Raji (cell line): ENCODE measurements around the gene WDR7.

Experiments
- POLR2A ChIP-seq: IDR thresholded peaks from 2 replicates; pipeline ENCODE4 v1.6.1; 2011; ENCODE audit warnings: low read depth, low read length, control low read depth; ENCODE audit not compliant: insufficient read depth

The WDR7 gene

GRCh38 chr18:56739731-56740130 lies 88.6 kb downstream of the WDR7 start:
- no peak for TF ChIP-seq POLR2A

DNA sequence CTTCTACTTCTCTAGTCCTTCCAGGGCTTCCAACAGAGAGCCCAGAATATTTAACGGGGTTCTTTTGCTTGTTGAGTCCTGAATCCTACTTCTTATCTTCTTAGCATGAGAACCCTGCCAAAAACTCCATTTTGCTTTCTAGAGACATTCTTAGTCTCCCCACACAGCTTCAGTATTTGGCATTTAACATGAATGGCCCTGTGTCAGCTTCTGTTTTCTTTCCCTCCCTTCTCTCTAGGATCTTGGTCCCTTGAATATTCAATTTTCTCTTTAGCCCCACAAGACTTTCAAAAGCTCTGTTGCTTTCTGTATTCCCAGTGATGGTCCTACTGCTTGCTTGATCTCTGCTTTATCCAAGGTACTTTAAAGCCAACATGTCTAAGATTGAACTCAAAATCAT lies 89.5 kb downstream of the WDR7 start:
- no peak for TF ChIP-seq POLR2A

- no peak for TF ChIP-seq POLR2A
Measured at GRCh38 chr18:56741685-56742084, 90.5 kb downstream of the WDR7 start.

DNA sequence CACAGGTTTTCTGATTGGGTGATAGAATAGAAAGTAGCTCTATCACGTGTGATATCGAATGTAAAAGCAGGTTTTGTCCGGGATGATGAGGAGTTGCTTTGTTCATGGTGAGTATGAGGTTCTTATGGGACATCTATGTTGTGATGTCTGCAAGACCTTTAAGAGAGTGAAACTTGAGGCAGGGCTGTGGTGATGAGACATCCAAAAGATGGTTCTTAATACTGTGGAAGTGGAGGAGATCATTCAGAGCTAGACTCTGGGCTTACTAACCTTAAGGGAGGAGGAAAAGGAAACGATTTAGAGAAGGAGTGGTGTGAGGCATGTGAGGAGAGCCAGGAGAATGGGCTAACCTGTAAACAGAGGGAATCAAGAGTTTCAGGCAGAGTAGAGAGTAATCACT lies 92.0 kb downstream of the WDR7 start:
- no peak for TF ChIP-seq POLR2A

DNA sequence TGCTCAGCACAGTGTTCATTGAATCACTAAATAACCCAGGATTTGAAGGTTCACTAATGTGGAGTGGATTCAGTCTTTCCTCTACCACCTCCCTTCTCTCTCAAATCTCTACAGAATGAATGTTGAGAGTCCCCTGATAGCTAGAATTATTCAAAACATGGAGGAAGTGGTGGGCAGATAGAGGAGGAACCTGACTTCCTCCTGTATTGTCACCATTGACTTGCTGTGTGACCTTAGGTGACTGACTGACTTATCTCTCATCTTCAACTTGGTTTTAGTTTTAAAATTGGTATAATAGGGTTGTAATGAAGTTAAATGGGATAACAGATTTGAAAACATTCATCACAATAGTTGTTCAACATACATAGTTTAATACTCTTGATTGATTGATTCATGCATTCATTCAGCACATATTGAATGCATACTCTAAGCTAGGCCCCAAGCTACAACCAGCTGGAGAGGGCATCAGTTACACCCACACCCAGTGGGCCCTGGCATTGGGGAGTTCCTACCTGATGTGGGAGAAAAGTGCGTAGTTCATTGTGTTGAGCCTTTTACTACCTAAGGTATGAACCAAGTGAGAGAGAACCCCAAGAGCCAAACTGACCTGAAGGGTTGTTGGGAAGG lies 96.0 kb downstream of the WDR7 start:
- TF ChIP-seq POLR2A = no peak

GRCh38 chr18:56747857-56748256 lies 96.7 kb downstream of the WDR7 start:
- TF ChIP-seq POLR2A = no peak

DNA sequence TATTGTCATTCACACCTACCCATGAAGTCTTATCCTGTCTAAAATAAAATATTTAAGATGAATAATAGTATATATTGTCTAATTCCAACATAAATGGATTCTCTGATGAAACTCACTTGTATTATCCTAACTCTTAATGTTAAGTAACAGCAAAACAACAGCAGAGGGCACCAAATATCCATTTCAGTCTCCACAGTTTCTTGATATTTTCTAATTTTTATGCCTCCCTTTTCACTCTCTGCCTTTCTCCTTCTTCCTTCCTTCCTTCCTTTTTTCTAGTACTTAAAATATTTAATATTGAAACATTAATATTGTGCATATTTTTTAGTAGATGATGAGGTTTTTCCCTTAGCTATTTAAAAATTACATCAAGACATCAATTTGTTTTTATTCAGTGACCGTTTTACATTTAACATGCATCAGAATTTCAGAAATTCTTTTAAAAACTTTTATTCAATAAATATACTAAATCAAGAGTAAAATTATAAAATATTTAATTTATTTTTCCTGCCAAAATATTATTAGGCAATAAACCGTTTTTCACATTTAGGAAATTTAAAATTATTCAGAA lies 97.6 kb downstream of the WDR7 start:
- TF ChIP-seq POLR2A = no peak

GRCh38 chr18:56756966-56757365 lies 105.8 kb downstream of the WDR7 start:
- TF ChIP-seq POLR2A = no peak

GRCh38 chr18:56770097-56770496 lies 118.9 kb downstream of the WDR7 start:
- TF ChIP-seq POLR2A = no peak

- TF ChIP-seq POLR2A = no peak
Measured at GRCh38 chr18:56770873-56771272, 119.7 kb downstream of the WDR7 start.

DNA sequence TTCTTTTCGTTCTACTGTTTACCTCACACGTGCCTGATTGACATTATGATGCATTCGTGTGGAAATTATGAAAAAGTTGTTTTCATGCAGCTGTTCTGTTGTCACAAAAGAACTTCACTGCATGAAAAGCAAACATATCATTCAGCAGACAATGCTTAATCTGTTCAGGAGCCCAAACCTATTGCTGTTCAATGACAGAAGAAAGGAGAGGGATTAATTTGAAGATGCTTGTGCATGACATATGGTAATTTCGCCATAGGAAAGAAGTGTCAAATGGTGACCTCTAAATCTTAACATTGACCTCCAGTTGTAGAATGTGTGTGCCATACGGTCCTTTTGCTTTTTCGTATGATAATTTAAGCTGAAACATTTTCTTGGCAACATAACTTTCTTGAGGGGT lies 124.5 kb downstream of the WDR7 start:
- TF ChIP-seq POLR2A = no peak

- TF ChIP-seq POLR2A = no peak
Measured at GRCh38 chr18:56787390-56787789, 136.2 kb downstream of the WDR7 start.

DNA sequence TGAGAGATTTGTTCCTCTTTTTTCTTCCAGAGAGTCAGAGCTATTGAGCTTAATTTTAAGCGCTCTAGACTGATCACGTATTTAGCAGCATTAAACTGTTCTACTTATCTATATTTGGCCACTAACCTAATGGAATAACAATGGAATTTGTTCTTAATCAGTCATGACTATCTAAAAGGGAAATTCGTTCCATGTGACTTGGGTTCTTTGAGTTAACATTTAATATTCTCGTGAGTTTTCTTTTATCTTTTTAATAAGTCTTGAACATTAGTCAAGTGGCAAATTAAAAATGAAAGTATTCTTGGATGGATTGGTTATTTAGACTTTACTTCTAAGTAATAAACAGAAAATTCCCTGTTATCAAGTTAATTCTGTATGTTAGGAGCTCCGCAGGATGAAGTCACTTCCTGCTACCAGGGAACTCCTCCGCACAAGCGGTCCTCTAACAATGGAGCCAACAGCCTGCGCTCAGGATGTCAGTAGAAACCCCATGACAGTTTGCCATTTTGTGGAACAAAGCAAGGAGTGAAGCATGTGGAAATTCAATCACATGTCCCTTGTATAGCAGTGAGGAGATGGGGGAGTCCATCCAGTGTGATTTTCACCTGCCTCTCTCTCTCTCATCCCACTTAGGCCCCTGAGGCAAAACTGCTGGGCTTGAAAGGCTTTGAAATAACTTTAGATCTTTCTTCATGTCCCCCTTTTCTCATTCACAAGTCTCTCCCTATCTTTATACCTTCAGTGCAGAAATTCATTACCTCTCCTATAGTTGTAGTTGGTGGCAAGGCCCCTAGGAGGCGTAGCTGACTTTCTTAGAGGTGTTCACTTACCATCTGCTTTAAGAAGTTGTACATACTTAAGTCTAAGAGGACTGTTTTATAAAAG lies 138.1 kb downstream of the WDR7 start:
- no peak for TF ChIP-seq POLR2A

DNA sequence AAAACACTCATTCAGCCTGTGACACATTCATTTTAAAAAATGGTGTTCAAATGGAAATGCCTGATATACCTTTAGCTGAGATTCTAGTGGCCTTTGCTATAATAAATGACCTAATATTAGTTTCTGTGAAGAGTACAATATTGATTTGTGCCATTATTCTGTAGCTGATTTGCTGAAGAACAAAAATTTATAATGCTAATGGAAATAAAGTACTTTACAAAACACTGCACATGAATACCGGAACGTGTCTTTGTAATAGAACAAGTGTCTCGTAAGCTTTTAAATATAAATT lies 138.7 kb downstream of the WDR7 start:
- TF ChIP-seq POLR2A = no peak

DNA sequence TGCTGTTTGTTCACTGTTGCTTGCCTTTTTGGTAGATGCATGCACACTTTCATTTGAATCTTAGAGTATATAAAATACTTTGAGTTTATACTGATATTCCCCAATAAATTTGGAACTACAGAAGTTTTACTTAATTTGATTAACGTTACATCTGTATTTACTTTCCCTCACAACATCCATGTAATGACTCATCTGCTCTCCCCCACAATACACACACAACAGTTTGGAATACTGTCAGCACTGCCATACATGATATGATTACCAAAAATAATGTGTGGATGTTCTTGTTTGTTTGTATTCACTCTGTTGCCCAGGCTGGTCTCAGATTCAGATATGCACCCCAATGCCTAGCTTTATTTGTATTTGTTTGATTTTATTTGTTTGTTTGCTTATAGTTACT lies 144.2 kb downstream of the WDR7 start:
- TF ChIP-seq POLR2A = no peak

DNA sequence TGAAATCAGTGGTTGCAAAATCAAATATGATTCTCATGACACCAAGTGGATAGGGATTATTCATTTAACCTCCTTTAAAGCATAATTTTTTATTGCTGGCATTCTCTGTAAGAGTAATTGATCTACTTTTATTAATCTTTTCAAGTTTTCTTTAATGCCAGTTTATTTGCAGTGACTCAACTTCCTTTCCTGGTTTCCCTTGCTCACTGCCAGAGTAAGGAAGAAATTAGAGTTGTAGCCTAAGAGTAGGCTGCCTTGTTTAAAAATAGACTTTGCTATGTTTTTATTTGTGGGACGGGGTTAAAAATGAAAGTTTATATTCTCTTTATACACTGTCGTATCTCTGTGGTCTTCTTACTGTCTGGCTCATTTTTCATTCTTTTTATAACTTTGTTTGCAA lies 148.6 kb downstream of the WDR7 start:
- no peak for TF ChIP-seq POLR2A
